GM12878 (cell line): ENCODE measurements around the gene LFNG. TPM values are rescaled to one million over a fixed set of nuclear protein-coding genes. Genes with fewer than 3 reads are reported as not detected.

Experiments
- ATAC-seq: fragments of 200-7000 bp; cut with Tn5 transposase; 3 replicates; pipeline ENCODE4 v1.9.1; 2020; ENCODE audit warnings: mild to moderate bottlenecking, moderate library complexity
- BruUV-seq: library from RNA; stranded (reverse); fragments of 400-500 nt; replicated peaks from 2 replicates; lab custom pipeline; 2021; lab: Mats Ljungman, UMichigan
- CTCF ChIA-PET: fragments of 300-600 bp; sonication (Branson Sonifier 250); formaldehyde crosslinking; extraction: SDS; loops from one replicate; lab custom pipeline; 2021; ENCODE audit warnings: inconsistent platforms; lab: Yijun Ruan, JAX
- POLR2A ChIA-PET: fragments of 350-600 bp; formaldehyde crosslinking; extraction: SDS; loops from one replicate; lab custom pipeline; 2021; ENCODE audit warnings: inconsistent platforms; lab: Charles Lee
- RAD21 ChIA-PET: fragments of 300-600 bp; sonication (Branson Sonifier 250); formaldehyde crosslinking; loops from one replicate; lab custom pipeline; 2023; ENCODE audit warnings: antibody characterized with exemption; ENCODE audit not compliant: unreplicated experiment; lab: Charles Lee
- SMC1A ChIA-PET: fragments of 300-600 bp; sonication (Branson Sonifier 250); formaldehyde crosslinking; loops from one replicate; lab custom pipeline; 2023; ENCODE audit not compliant: unreplicated experiment, uncharacterized antibody; lab: Charles Lee
- DNase-seq: peaks from one replicate; pipeline ENCODE4 v3.0.0-alpha.2; 2011; ENCODE audit warnings: low read depth, low spot score
- FAIRE-seq: peaks from 3 replicates; lab custom pipeline; 2011; peaks lifted over from hg19 to GRCh38; lab: Jason Lieb, UNC
- H2AFZ ChIP-seq: 2 replicates; pipeline ENCODE4 v1.6.0; 2011; ENCODE audit warnings: low read depth, low read length, control low read depth; ENCODE audit not compliant: control insufficient read depth
- H3K27ac ChIP-seq: 2 replicates; pipeline ENCODE4 v1.5.1; 2011; ENCODE audit warnings: control low read depth; ENCODE audit not compliant: control insufficient read depth, insufficient read depth
- H3K27me3 ChIP-seq, 2 experiments: replicated peaks in 1 of 2; 2 replicates each; pipeline versions ENCODE4 v1.6.0 to v1.6.1; 2011; ENCODE audit warnings: low read length in 1 of 2; ENCODE audit not compliant: control insufficient read depth in 2 of 2, insufficient read depth in 2 of 2
- H3K36me3 ChIP-seq, 2 experiments: 2 replicates each; pipeline ENCODE4 v1.5.1; 2011; ENCODE audit warnings: low read length in 1 of 2; ENCODE audit not compliant: control insufficient read depth in 2 of 2, insufficient read depth in 2 of 2
- H3K4me1 ChIP-seq: 2 replicates; pipeline ENCODE4 v1.6.1; 2011; ENCODE audit warnings: mild to moderate bottlenecking, low read length, moderate library complexity, mixed read lengths; ENCODE audit not compliant: control insufficient read depth, insufficient read depth
- H3K4me2 ChIP-seq: 2 replicates; pipeline ENCODE4 v1.6.0; 2011; ENCODE audit warnings: control low read depth; ENCODE audit not compliant: control insufficient read depth, insufficient read depth
- H3K4me3 ChIP-seq: fragments of 200-600 bp; sonication (generic); 2 replicates; pipeline ENCODE4 v1.5.1; 2016
- H3K79me2 ChIP-seq: 2 replicates; pipeline ENCODE4 v1.6.0; 2011; ENCODE audit warnings: low read length; ENCODE audit not compliant: control insufficient read depth, insufficient read depth
- H3K9ac ChIP-seq: 2 replicates; pipeline ENCODE4 v1.8.0; 2011; ENCODE audit warnings: low read length, control low read depth, mixed read lengths; ENCODE audit not compliant: control insufficient read depth, insufficient read depth
- H3K9me3 ChIP-seq: replicated peaks from 3 replicates; pipeline ENCODE4 v1.5.1; 2011; ENCODE audit warnings: mild to moderate bottlenecking, low read length; ENCODE audit not compliant: control insufficient read depth, insufficient read depth
- H4K20me1 ChIP-seq: 2 replicates; pipeline ENCODE4 v1.6.0; 2011; ENCODE audit not compliant: control insufficient read depth, insufficient read depth
- BMI1 ChIP-seq: fragments of 450-650 bp; IDR thresholded peaks from 2 replicates; pipeline ENCODE4 v1.6.1; 2016; ENCODE audit warnings: mild to moderate bottlenecking, moderate library complexity, borderline replicate concordance
- BRCA1 ChIP-seq: IDR thresholded peaks from 2 replicates; pipeline ENCODE4 v1.6.1; 2011; ENCODE audit warnings: low read depth, low read length, improper control_type of control experiment
- FOXK2 ChIP-seq: fragments of 450-650 bp; IDR thresholded peaks from 2 replicates; pipeline ENCODE4 v1.6.1; 2017; ENCODE audit warnings: mild to moderate bottlenecking, moderate library complexity
- NFIC ChIP-seq: IDR thresholded peaks from 2 replicates; pipeline ENCODE4 v1.6.1; 2012; ENCODE audit warnings: low read depth, mild to moderate bottlenecking, inconsistent platforms, low read length, moderate library complexity
- NFYB ChIP-seq: IDR thresholded peaks from 2 replicates; pipeline ENCODE4 v1.6.1; 2011; ENCODE audit warnings: low read depth, mild to moderate bottlenecking, low read length, improper control_type of control experiment, moderate library complexity; ENCODE audit not compliant: insufficient read depth
- NR2F1 ChIP-seq: fragments of 450-650 bp; conservative IDR thresholded peaks from 2 replicates; pipeline ENCODE4 v1.6.1; 2017; ENCODE audit warnings: mild to moderate bottlenecking
- POLR2AphosphoS5 ChIP-seq: IDR thresholded peaks from 2 replicates; pipeline ENCODE4 v1.6.1; 2011; ENCODE audit warnings: mild to moderate bottlenecking, low read length, inconsistent platforms
- WGBS: methylation state at CpG from one replicate; pipeline ENCODE4 v1.1.6; 2016; ENCODE audit warnings: low lambda C conversion rate; ENCODE audit not compliant: insufficient replicate concordance, insufficient coverage; ENCODE audit errors: missing lambda C conversion rate; 5-methylcytosine and 5-hydroxymethylcytosine counted together
- in situ Hi-C: fragments of 300-500 bp; cut with MboI; formaldehyde crosslinking; loops from 9 replicates; pipeline ENCODE4 v1.14.3; 2018; ENCODE audit warnings: mixed read lengths
- intact Hi-C: fragments of 100-400 bp; cut with micrococcal nuclease; formaldehyde crosslinking; loops from one replicate; pipeline ENCODE4 v1.14.2; 2022; ENCODE audit not compliant: unreplicated experiment
- polyA plus RNA-seq, 11 experiments: library from polyadenylated mRNA; depleted of rRNA in 4 of 11; unstranded in 6 of 11; stranded (reverse) in 5 of 11; fragments of >200 nt; fragmentation: Nextera tagmentation in 4 of 11; fragmentation: Illumina TruSeq in 1 of 11; extraction: Ambion mirVana in 4 of 11; extraction: Trizol in 1 of 11; gene quantifications; 1 replicate in 1 of 11; 2 replicates in 10 of 11; pipeline versions ENCODE4 v1.2.1 to v1.2.3, GENCODE V29; 2011 to 2016; ENCODE audit warnings: inconsistent platforms in 2 of 11, missing spikeins in 2 of 11, low read depth in 1 of 11
- total RNA-seq, 4 experiments: library from RNA; depleted of rRNA in 3 of 4; stranded (reverse); fragments of >200 nt in 3 of 4; fragmentation: Illumina TruSeq in 1 of 4; extraction: Trizol in 1 of 4; gene quantifications; 2 replicates each; pipeline versions ENCODE4 v1.2.1 to v1.2.3, GENCODE V29; 2013 to 2021
- TF ChIP-seq, protein P1 (sequence below): fragments of 450-650 bp; IDR thresholded peaks from 2 replicates; pipeline ENCODE4 v1.6.1; 2016; ENCODE audit warnings: mild to moderate bottlenecking

LFNG gene
- total and polyA plus RNA-seq, 10 of the 15 experiments (the other 5 are each of a cell fraction or from before 2014, with no cell fraction given): 0.09 to 0.68 (median 0.33) TPM; not detected in 2

DNA sequence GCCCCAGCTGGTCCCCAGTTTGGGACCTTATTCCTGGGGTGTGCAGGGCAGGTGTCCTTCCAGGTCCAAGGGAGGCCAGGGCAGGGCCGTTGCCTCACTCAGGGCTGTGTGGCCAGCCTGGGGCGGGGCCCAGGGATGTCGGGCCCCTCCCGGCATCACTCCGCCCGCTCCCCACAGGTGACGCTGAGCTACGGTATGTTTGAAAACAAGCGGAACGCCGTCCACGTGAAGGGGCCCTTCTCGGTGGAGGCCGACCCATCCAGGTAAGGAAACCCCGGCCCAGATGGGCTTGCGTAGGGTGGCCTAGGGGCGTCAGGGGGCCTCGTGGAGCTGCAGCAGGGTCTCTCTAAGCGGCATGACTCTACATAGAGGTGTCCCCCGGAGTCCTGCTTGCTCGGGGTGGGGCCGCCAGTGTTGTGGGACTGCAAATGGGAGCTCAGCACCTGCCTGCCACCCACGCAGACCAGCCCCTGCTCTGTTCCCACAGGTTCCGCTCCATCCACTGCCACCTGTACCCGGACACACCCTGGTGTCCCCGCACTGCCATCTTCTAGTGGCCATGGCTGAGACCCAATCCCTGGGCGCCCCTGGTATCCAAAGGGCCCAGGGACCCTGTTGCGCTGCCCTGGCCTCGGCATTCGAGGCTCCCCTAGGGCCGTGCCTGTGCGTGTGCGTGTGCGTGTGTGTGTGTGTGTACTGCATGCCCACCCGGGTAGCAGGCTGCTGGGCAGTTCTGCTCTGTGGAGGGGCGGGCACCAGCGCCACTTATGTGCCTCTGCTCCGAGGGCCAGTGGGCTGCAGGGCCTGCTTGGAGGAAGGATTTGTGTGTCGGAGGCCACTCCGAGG lies 7.3 kb downstream of the LFNG start (continued):
- TF ChIP-seq, protein P1, sequence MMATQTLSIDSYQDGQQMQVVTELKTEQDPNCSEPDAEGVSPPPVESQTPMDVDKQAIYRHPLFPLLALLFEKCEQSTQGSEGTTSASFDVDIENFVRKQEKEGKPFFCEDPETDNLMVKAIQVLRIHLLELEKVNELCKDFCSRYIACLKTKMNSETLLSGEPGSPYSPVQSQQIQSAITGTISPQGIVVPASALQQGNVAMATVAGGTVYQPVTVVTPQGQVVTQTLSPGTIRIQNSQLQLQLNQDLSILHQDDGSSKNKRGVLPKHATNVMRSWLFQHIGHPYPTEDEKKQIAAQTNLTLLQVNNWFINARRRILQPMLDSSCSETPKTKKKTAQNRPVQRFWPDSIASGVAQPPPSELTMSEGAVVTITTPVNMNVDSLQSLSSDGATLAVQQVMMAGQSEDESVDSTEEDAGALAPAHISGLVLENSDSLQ: no peak
- TF ChIP-seq BRCA1 (no peak), NFIC (no peak)
- TF ChIP-seq, all 136 proteins: peak for 0

DNA sequence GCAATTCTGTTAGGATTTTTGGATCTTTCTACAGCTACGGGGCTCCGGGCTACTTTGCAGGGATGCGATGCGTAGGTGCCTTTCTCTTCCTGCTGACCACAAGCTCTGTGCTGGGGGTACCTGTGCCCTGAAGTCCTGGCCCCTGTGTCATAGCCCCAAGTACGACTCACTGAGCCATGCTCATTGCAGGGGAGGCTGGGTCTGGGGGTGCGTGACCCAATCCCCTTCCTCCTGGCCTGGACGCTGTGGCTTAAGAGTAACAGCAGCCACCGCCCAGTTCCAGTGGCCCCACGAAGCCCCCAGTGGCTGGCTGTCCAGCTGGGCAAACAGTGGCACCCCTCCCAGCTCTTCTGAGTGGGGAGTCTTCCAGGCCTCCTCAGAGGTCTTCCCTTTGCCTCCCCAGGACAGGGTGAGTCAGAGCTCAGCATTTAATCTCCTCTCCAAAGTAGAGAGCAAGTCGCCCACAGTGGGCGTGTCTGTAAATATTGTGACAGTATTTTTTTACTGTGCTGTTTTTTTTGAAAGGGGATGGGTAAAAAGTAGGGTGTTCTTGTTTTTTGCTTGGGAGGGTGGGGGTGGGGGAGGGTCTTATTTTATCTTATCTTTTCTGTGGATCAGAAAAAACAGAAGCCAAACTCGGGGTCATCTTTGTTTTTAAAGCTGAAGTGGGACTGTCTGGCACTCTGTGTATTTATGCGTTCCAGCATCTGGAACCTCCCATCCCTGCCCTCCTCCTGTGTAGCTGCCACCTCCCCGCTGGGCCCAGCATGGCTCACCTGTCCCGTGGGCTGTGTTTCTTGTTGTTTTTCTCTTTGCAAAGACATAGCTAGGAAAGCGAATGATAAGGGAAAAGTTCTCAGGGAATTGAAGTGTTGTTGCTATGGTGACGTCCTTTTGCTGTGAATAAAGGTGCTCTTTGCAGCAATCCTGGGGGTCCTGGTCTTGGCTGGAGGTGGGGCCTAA lies 8.2 kb downstream of the LFNG start:
- WGBS: 54% methylated on average over 17 of the region's 17 CpGs
- H2AFZ ChIP-seq: no peak overlapping the region
- BruUV-seq: no TSS peak
- ChIA-PET CTCF (no interaction called here), SMC1A (interaction anchor here (0.7 to 1.5 kb wide), 3 partner anchors 25 to 182 kb away, joined by 3 to 4 read pairs (median 3); no protein-coding TSS in a partner anchor), RAD21 (interaction anchor here (2.2 kb wide), 1 partner anchor 183 kb away, joined by 6 read pairs; no protein-coding TSS in a partner anchor), POLR2A (interaction anchor here (0.5 to 1.7 kb wide), 2 partner anchors 16 to 959 kb away, joined by 4 to 10 read pairs; no protein-coding TSS in a partner anchor)
- H4K20me1 ChIP-seq: no peaks in the 10 kb centered on the region
- no peak overlapping the region for H3K4me3 ChIP-seq
- intact Hi-C loops: no loop called here
- peaks cover 0 to 4% of the 10 kb centered on the region in 2 experiments; a peak in 2 of 4 replicates for H3K27me3 ChIP-seq
- no peaks in the 10 kb centered on the region for H3K79me2 ChIP-seq
- no peaks in the 10 kb centered on the region for H3K9me3 ChIP-seq
- TF ChIP-seq, protein P1: no peak
- TF ChIP-seq FOXK2: no peak
- no peak for TF ChIP-seq POLR2AphosphoS5
- TF ChIP-seq NR2F1: no peak
- TF ChIP-seq BMI1: peak; percentile 50; the same call in 1 of the 2 replicates
- no peak for TF ChIP-seq NFYB
- H3K9ac ChIP-seq: no peak overlapping the region
- no peaks in the 10 kb centered on the region for H3K36me3 ChIP-seq
- peaks cover 35% of the 10 kb centered on the region for H3K4me1 ChIP-seq
- ATAC-seq (no peak), FAIRE-seq (peak; percentile 23), DNase-seq (no peak)
- in situ Hi-C loops: no loop called here
- no peak overlapping the region for H3K27ac ChIP-seq
- H3K4me2 ChIP-seq: no peak overlapping the region
